ENCODE results near the gene SRP54.
A peak's percentile ranks its signal among the peaks of the same experiment; 100 is the strongest.
"Not testable (repeated sequence)": the region's sequence is repeated elsewhere in the genome, so short reads cannot be mapped to it uniquely, and the experiment has no call there.

Gene SRP54

DNA sequence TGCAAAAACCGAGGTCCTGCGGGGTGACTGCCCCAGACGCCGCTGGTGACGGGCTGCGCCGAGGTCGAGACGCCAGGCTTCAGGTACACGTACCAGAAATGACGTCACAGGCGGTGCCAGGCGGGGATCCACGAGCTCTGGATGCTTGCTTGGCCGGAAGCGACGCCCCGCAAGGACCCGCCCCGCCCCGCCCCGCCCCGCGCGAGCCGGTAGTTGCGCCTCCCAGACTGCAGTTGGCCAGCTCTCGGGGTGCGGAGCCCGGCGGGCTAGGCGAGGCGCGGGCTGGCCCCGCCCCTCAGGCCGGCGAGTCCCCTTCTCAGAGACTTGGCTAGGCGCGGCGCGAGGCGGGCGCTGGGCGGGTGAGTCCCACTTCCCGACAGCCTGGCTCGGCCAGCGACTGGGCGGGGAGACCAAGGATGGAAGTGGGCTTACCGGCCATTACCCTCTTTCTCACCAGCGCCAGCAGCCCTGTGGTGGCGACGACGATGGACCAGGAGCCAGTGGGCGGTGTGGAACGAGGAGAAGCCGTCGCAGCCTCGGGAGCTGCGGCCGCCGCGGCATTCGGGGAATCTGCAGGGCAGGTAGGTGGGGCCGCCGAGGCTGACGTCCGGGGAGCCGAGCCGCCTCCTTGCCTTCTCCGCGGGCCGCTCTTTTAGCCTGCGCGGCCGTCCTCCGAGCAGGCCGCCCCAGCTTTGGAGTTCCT, 63.4 kb downstream of the SRP54 start, which contains the start of gene FAM177A1:
TSS of gene FAM177A1 (plus strand) at position 225 of the 703 bp plus-strand sequence. CDS start at position 417, 192 bp downstream.
- DNase-seq (ENCODE audit: low read depth) = peak; percentile 99
- TF ChIP-seq, protein P1, sequence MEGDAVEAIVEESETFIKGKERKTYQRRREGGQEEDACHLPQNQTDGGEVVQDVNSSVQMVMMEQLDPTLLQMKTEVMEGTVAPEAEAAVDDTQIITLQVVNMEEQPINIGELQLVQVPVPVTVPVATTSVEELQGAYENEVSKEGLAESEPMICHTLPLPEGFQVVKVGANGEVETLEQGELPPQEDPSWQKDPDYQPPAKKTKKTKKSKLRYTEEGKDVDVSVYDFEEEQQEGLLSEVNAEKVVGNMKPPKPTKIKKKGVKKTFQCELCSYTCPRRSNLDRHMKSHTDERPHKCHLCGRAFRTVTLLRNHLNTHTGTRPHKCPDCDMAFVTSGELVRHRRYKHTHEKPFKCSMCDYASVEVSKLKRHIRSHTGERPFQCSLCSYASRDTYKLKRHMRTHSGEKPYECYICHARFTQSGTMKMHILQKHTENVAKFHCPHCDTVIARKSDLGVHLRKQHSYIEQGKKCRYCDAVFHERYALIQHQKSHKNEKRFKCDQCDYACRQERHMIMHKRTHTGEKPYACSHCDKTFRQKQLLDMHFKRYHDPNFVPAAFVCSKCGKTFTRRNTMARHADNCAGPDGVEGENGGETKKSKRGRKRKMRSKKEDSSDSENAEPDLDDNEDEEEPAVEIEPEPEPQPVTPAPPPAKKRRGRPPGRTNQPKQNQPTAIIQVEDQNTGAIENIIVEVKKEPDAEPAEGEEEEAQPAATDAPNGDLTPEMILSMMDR (IDR thresholded peaks at IDR 0.05; ENCODE audit: insufficient read depth, low read depth, low read length, missing control alignments) = peak; percentile 5
- H3K4me3 ChIP-seq (ENCODE audit: low read length) = peak within 1 kb of the TSS; percentile 83

DNA sequence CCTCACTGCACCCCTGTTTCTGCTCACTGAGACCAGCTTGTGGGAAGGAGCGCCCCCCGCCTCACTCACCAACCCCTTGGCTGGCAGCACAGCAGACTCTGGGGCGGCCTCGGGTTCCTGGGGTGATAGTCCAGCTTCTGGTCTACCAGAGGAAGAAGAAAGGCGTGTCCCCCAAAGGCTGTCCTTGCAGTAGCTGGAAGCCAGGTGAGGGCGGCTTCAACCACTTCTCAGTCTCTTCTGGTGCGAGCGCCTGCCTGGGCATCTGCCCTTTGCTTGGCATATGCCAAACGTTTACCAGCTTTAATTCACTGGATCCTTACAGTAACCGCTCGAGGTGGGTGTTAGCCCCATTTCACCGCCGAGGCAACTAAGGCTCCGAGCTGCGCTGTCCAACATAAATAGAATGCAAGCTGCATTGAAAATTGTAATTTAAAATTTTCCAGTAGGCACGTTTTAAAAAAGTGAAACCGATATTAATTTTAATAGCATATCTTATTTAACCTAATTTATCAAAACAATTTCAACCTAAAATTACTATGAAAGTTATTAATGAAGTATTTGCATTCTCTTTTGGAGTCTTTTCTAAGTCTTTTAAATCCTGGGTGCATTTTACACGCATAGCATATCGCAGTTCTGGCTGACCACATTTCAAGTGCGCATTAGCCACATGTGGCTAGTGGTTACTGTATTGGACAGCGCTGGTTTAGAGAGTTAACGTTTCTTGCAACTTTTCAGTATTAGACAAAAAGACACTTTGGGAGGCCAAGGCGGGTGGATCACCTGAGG, 64.2 kb downstream of the SRP54 start:
- peak overlapping the region; percentile 83 for H3K4me3 ChIP-seq (ENCODE audit: low read length)
- TF ChIP-seq, protein P1 (IDR thresholded peaks at IDR 0.05; ENCODE audit: insufficient read depth, low read depth, low read length, missing control alignments) = no peak
- DNase-seq (ENCODE audit: low read depth) = peak; percentile 62

DNA sequence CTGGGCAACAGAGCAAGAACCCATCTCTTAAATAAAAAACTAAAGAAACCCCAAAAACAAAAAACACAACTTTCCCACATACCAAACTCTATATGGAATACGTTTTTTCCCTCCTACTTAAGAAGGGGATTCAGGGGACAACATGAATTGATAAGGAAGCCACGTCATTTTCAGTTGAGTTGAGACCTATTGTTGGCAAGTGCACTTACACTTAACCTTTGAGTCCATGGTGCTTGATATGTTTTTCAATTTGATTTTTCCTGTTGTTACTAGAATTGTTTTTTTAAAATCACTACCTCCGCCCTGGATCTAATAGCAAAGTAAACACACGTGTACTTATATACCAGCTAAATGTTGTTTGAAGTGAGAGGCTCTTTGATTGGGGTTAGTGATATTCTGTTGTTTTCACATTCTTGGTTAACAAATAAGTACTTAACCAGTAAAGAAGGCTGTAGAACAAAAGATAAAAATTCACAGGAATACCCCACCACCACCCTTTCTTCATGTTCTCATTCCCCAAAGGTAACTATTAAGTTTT, 65.3 kb downstream of the SRP54 start:
- no peak for DNase-seq (ENCODE audit: low read depth)
- TF ChIP-seq, protein P1 (IDR thresholded peaks at IDR 0.05; ENCODE audit: insufficient read depth, low read depth, low read length, missing control alignments) = no peak
- H3K4me3 ChIP-seq (ENCODE audit: low read length) = no peak overlapping the region

DNA sequence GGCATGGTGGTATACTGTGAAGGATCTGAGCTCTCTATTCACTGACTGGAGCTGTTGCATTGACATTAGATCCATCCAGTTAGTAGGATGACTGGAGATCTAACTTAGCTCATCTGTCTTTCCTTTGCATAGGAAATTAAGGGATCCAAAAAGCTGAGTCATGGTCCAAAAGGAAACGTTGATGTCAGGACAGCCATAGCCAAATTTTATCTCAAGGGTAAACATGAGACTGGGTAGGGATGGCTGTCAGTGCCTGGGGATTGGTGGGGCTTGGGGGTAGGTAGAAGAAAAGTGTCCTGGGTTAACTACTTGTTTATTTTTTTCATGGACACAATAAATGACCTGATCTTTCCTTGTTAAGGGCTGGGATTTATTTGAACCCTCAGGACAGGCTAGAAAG, 67.9 kb downstream of the SRP54 start:
- DNase-seq (ENCODE audit: low read depth) = peak; percentile 13
- H3K4me3 ChIP-seq (ENCODE audit: low read length) = no peak overlapping the region
- TF ChIP-seq, protein P1 (IDR thresholded peaks at IDR 0.05; ENCODE audit: insufficient read depth, low read depth, low read length, missing control alignments) = no peak

DNA sequence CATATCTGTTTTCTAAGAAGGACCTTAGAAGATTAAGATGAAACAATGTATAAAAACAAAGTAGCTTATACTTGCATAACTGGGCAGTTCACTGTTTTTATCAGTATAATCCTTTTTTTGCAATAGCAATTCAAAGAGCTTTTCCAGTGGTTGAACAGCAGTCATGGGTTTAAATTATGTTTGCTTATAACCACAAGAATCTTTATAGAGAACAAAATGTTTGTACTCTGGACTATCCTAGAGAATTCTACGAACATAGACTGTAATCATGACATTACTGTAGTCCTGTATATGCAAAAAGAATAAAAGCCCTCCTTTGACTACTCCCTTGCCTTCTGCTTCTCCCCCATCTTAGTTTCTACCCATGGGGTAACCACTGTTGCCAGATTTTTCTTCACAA, 69.0 kb downstream of the SRP54 start:
- no peak for DNase-seq (ENCODE audit: low read depth)
- TF ChIP-seq, protein P1 (IDR thresholded peaks at IDR 0.05; ENCODE audit: insufficient read depth, low read depth, low read length, missing control alignments) = no peak
- H3K4me3 ChIP-seq (ENCODE audit: low read length) = no peak overlapping the region

DNA sequence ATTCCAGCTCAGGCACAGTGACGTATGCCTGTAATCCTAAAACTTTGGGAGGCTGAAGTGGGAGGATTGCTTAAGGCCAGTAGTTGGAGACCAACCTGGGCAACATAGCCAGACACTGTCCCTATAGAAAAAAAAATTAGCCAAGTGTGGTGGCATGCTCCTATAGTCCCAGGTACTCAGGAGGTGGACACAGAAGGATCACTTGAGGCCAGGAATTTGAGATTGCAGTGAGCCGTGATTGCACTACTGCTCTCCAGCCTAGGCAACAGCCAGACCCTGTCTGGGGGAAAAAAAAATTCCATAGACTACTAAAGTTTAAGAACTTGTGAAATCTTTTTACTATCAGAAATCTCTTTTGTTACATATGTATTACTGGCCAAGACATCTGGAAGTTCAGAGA, 69.8 kb downstream of the SRP54 start:
- TF ChIP-seq, protein P1 (IDR thresholded peaks at IDR 0.05; ENCODE audit: insufficient read depth, low read depth, low read length, missing control alignments) = no peak
- H3K4me3 ChIP-seq (ENCODE audit: low read length) = no peak overlapping the region
- DNase-seq (ENCODE audit: low read depth) = no peak

DNA sequence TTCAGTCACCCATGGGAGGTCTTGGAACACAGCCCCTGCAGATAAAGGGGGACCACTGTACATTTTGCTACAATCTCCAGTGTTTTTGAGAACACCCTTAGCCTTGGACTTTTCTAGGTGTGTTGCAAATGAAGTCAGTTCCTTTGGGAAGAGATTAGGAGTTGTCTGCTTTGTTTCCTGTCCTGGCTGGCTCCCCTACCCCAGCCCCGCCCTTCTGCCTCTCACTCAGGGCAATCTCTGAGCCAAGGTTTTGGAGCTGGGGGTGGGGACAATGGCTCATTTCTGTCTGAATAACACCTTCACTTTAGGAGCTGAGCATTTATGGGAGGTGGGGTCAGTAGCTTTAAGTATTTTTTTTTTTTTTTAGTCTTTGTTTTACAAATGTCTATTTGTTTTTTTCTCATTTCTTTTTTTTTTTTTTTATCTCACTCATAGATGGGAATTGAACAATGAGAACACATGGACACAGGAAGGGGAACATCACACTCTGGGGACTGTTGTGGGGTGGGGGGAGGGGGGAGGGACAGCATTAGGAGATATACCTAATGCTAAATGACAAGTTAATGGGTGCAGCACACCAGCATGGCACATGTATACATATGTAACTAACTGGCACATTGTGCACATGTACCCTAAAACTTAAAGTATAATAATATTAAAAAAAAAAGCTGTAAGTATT, 78.5 kb downstream of the SRP54 start:
- DNase-seq (ENCODE audit: low read depth) = peak; percentile 65
- H3K4me3 ChIP-seq (ENCODE audit: low read length) = not testable (repeated sequence)

DNA sequence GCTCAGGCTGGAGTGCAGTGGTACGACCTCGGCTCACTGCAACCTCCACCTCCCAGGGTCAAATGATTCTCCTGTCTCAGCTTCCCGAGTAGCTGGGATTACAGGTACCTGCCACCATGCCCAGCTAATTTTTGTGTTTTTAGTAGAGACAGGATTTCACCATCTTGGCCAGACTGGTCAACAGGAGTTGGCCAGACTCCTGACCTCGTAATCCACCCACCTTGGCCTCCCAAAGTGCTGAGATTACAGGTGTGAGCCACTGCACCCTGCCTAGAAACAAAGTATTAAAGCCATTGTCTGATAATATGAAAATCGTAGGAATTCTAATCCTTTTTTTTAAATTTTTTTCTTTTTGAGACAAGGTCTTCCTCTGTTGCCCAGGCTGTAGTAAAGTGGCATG, 82.9 kb downstream of the SRP54 start:
- H3K4me3 ChIP-seq (ENCODE audit: low read length); DNase-seq (ENCODE audit: low read depth): not testable (repeated sequence)
